Mucosa of descending colon (tissue), 3 donors: ENCODE results near the gene POLR2H. TPM values are rescaled to one million over a fixed set of nuclear protein-coding genes. Genes with fewer than 3 reads are reported as not detected.

ENCODE experiments used
- ATAC-seq: fragments of 200-7000 bp; cut with Tn5 transposase; one replicate; pipeline ENCODE4 v1.9.1; 2020; ENCODE audit warnings: mild to moderate bottlenecking, moderate library complexity
- DNase-seq, 3 donors: peaks; one replicate each; pipeline ENCODE4 v3.0.0-alpha.2; 2020
- H3K36me3 ChIP-seq: fragments of 200-600 bp; one replicate; pipeline ENCODE4 v1.8.0; 2021; ENCODE audit warnings: low read depth, mild to moderate bottlenecking
- H3K4me1 ChIP-seq: fragments of 200-600 bp; one replicate; pipeline ENCODE4 v1.8.0; 2021; ENCODE audit warnings: low read depth, mild to moderate bottlenecking
- H3K4me3 ChIP-seq: fragments of 200-600 bp; one replicate; pipeline ENCODE4 v1.8.0; 2021; ENCODE audit warnings: mild to moderate bottlenecking
- H3K9me3 ChIP-seq: fragments of 200-600 bp; one replicate; pipeline ENCODE4 v1.8.0; 2021; ENCODE audit warnings: mild to moderate bottlenecking
- CTCF ChIP-seq: fragments of 200-600 bp; IDR thresholded peaks from one replicate; pipeline ENCODE4 v1.8.0; 2022; ENCODE audit warnings: antibody characterized with exemption, mild to moderate bottlenecking
- intact Hi-C, 2 donors: fragments of 100-400 bp; cut with DNase I in 1 of 2; cut with micrococcal nuclease in 1 of 2; formaldehyde crosslinking; loops; one replicate each; pipeline versions ENCODE4 v1.11.0 to v1.11.1; 2022; cut with DNase I, micrococcal nuclease
- total RNA-seq, 3 donors: library from RNA; stranded (reverse); fragmentation: NEBNext Ultra II Directional in 2 of 3; extraction: Animal tissue kit (Norgen Biotek cat#: 25700) in 2 of 3; gene quantifications; one replicate each; pipeline versions ENCODE4 v1.2.1 to v1.2.4, GENCODE V29; 2021 to 2023
- donor health status: DM: no; HTN: no; CAD: no; lungs with moderate emphysema.
- donor health status: DM: no; HTN: no; CAD: no.
- donor health status: DM: no; HTN: yes; CAD: no.

Gene POLR2H
- total RNA-seq, 3 donors from 2014 or later = 87.8 to 126 (median 90.1) TPM

DNA sequence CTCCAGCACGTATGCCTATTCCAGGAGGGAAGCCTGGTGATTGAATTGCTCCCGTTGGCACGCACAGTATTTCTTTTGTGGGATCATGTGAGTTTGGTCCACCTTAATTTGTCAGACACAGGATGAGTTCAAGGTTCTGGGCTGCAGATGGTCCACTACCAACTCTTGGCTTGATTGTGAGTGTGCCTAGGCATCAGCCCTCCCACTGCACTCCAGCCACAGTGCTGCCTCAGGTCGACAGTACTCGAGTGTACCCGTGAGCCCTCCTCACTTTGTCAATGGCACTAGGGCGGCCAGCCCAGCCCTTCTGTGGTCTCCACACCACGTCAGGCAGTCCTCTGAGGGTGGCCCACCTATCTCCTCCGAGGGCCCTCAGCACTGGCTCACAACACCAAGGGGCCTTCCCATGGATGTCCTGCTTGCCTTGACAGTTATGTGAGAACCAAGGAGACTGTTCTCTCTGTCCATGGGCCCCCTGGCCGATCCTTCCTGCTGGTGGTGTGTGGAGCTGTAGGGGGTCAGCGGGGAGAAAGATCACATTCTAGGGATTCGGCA lies 48.5 kb downstream of the POLR2H start:
- Histone ChIP-seq H3K36me3 (no peaks in the 10 kb centered on the region), H3K9me3 (no peaks in the 10 kb centered on the region), H3K4me3 (no peak overlapping the region), H3K4me1 (no peaks in the 10 kb centered on the region)
- DNase-seq (peak in 1 of 3 donors; percentile 14), ATAC-seq (no peak)
- TF ChIP-seq CTCF = no peak
- intact Hi-C loops = no loop called here

DNA sequence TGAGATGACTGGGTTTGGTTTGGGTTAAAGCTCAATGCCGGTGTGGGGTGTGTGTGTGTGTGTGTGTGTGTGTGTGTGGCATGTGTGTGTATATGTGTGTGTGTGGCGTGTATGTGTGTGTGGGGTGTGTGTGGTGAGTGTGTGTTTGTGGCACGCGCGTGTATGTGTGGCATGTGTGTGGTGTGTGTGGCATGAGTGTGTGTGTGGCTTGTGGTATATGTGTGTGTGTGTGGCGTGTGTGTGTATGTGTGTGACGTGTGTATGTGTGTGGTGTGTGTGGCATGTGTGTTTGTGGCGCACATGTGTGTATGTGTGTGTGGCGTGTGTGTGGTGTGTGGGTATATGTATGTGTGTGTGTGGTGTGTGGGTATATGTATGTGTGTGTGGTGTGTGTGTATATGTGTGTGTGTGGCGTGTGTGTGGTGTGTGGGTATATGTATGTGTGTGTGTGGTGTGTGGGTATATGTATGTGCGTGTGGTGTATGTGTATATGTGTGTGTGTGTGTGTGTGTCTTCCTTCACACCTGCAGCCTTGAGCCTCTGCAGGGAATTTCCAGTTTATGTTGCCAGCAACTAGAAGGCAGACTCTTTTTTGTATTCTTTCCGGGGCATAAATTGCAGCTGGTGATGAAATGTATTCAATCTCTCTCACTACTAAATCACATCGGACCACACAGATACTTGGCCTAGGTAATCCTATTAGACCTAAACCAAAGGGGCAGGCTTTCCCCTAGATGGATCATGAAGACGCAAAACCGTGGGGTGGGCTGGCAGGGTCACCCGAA lies 53.1 kb downstream of the POLR2H start:
- no peak for TF ChIP-seq CTCF
- intact Hi-C loops = loop anchor here in 1 of 2 donors (5.0 kb wide), 1 partner anchor 128 kb away; no protein-coding TSS in a partner anchor
- DNase-seq (no peak), ATAC-seq (no peak)
- Histone ChIP-seq H3K9me3 (no peaks in the 10 kb centered on the region), H3K36me3 (no peaks in the 10 kb centered on the region), H3K4me1 (no peaks in the 10 kb centered on the region), H3K4me3 (no peak overlapping the region)

- intact Hi-C loops = loop anchor here in 1 of 2 donors (5.0 kb wide), 1 partner anchor 127 kb away; no protein-coding TSS in a partner anchor
- no peaks in the 10 kb centered on the region for H3K4me1 ChIP-seq
- no peak for ATAC-seq
- H3K9me3 ChIP-seq = no peaks in the 10 kb centered on the region
- H3K4me3 ChIP-seq = no peak overlapping the region
- no peaks in the 10 kb centered on the region for H3K36me3 ChIP-seq
- DNase-seq = no peak
- no peak for TF ChIP-seq CTCF
Observed at GRCh38 chr3:184415203-184415490, 53.6 kb downstream of the POLR2H start.

DNA sequence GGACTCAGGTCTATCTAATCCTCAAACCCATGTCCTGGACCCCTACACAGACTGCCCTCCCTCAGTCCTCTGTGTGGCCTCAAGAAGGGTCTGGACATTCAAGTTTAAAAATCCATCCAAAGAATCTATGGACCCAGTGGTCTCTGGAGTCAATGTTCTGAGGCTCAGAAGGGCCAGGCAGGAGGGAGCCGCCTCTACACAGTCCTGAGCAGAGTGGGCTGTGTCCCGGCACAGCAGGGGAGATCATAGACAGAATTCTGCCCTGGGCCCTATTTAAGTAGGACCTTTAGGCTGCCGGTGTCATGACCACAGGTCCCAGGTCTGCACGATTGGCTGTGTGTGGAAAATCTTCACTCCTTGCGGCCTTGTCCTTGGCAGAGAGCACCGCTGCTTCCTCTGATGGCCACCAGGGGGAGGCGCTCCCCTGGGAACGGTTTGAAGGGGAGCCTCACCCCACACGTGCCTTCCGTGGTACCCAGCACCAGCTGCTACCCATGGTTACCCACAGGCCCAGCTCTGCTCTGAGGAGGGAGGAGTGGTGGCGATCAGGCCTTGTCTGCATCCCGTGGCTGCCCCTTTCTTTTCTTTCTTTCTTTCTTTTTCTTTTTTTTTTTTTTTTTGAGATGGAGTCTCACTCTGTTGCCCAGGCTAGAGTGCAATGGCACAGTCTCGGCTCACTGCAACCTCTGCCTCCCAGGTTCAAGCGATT lies 56.3 kb downstream of the POLR2H start:
- peak; percentile 95 for ATAC-seq
- TF ChIP-seq CTCF = peak; percentile 81
- peak; percentile 64 to 82 (median 81) for DNase-seq
- Histone ChIP-seq H3K4me3 (no peak overlapping the region), H3K9me3 (no peaks in the 10 kb centered on the region), H3K36me3 (no peaks in the 10 kb centered on the region), H3K4me1 (no peaks in the 10 kb centered on the region)
- intact Hi-C loops = loop anchor here in 1 of 2 donors (5.0 kb wide), 1 partner anchor 125 kb away; no protein-coding TSS in a partner anchor

Other genes starting within 250 kb of the POLR2H start
- gene EIF2B5, start 226.4 kb upstream of the POLR2H start, total RNA-seq = 10 to 100 TPM; 41.4 to 48.6 (median 47.0) TPM
- gene DVL3, start 206.3 kb upstream of the POLR2H start, total RNA-seq = 100 to 1,000 TPM in 1 of 3 donors, 10 to 100 TPM in 2; 63.3 to 104 (median 69.1) TPM
- 100 to 1,000 TPM; 215 to 297 (median 227) TPM for gene AP2M1, start 186.9 kb upstream of the POLR2H start, total RNA-seq
- 10 to 100 TPM; 60.7 to 79.7 (median 72.3) TPM for gene ABCF3, start 175.5 kb upstream of the POLR2H start, total RNA-seq
- gene VWA5B2, start 132.1 kb upstream of the POLR2H start, total RNA-seq = 1 to 10 TPM in 2 of 3 donors, under 1 TPM in 1; 0.60 to 2.9 (median 2.6) TPM
- 10 to 100 TPM; 30.8 to 39.9 (median 34.5) TPM for gene ALG3, start 112.7 kb upstream of the POLR2H start, total RNA-seq
- gene EEF1AKMT4, start 112.0 kb upstream of the POLR2H start, total RNA-seq = 1 to 10 TPM; 2.8 to 5.0 (median 3.2) TPM
- under 1 TPM in 1 of 3 donors, not detected in 2; 0.95 TPM for gene CAMK2N2, start 100.2 kb upstream of the POLR2H start, total RNA-seq
- gene ECE2, start 85.7 kb upstream of the POLR2H start, total RNA-seq = 1 to 10 TPM in 1 of 3 donors, under 1 TPM in 1, not detected in 1; 0.19 to 2.2 TPM
- gene PSMD2, start 62.5 kb upstream of the POLR2H start, total RNA-seq = 100 to 1,000 TPM; 160 to 223 (median 176) TPM
- gene EIF4G1, start 47.1 kb upstream of the POLR2H start, total RNA-seq = 100 to 1,000 TPM; 256 to 305 (median 267) TPM
- 10 to 100 TPM; 14.1 to 29.8 (median 16.4) TPM for gene FAM131A, start 24.1 kb upstream of the POLR2H start, total RNA-seq
- 100 to 1,000 TPM in 1 of 3 donors, 10 to 100 TPM in 2; 31.1 to 105 (median 72.0) TPM for gene CLCN2, start 105 bp upstream of the POLR2H start, total RNA-seq
- gene THPO, start 16.5 kb downstream of the POLR2H start, total RNA-seq = under 1 TPM in 2 of 3 donors, not detected in 1; 0.14 to 0.63 TPM
- 1 to 10 TPM; 1.1 to 8.7 (median 2.8) TPM for gene CHRD, start 18.3 kb downstream of the POLR2H start, total RNA-seq
- 10 to 100 TPM; 14.1 to 57.2 (median 33.6) TPM for gene EPHB3, start 200.1 kb downstream of the POLR2H start, total RNA-seq